Body of pancreas (tissue), 4 donors: ENCODE measurements around the gene HSPG2. TPM values are rescaled to one million over a fixed set of nuclear protein-coding genes. Genes with fewer than 3 reads are reported as not detected.

Experiments used
- ATAC-seq: fragments of 150-250 bp; one replicate; pipeline ENCODE4 v1.9.1; 2016
- DNase-seq, 4 donors: peaks; one replicate each; pipeline ENCODE4 v3.0.0-alpha.2; 2019
- H3K27ac ChIP-seq, 4 donors: fragments of 200-600 bp; sonication (generic); 1 replicate in 3 of 4; 2 replicates in 1 of 4; pipeline versions ENCODE4 v1.5.1 to v1.6.1; 2016 to 2019; ENCODE audit warnings: mild to moderate bottlenecking in 1 of 4, mixed read lengths in 1 of 4, moderate library complexity in 1 of 4
- H3K27me3 ChIP-seq, 2 donors: fragments of 200-600 bp; sonication (generic); one replicate each; pipeline ENCODE4 v1.6.0; 2016; ENCODE audit warnings: mild to moderate bottlenecking in 1 of 2
- H3K36me3 ChIP-seq, 2 donors: fragments of 200-600 bp; sonication (generic); replicated peaks in 1 of 2; 2 replicates each; pipeline ENCODE4 v1.5.1; 2016; ENCODE audit warnings: low read depth in 2 of 2; ENCODE audit not compliant: insufficient read depth in 1 of 2
- H3K4me1 ChIP-seq: fragments of 200-600 bp; sonication (generic); one replicate; pipeline ENCODE4 v1.6.0; 2016
- H3K4me3 ChIP-seq, 2 donors: fragments of 200-600 bp; sonication (generic); 1 replicate in 1 of 2; 2 replicates in 1 of 2; pipeline ENCODE4 v1.5.1; 2016 to 2019
- H3K9me3 ChIP-seq, 3 donors: fragments of 200-600 bp; sonication (generic); 1 replicate in 2 of 3; 2 replicates in 1 of 3; pipeline ENCODE4 v1.5.1; 2016
- POLR2A ChIP-seq, 3 donors: fragments of 450-650 bp; IDR thresholded peaks; one replicate each; pipeline ENCODE4 v1.6.1; 2016; ENCODE audit warnings: antibody characterized with exemption in 3 of 3, mild to moderate bottlenecking in 2 of 3
- WGBS, 2 donors: methylation state at CpG; one replicate each; pipeline ENCODE4 v1.1.5; 2017; 5-methylcytosine and 5-hydroxymethylcytosine counted together
- intact Hi-C: fragments of 100-400 bp; cut with DNase I; formaldehyde crosslinking; loops from one replicate; pipeline ENCODE4 v1.15.1; 2023
- total RNA-seq, 2 donors: library from RNA; depleted of rRNA; stranded (reverse); fragments of >200 nt; gene quantifications; one replicate each; pipeline ENCODE4 v1.1.0, GENCODE V29; 2016
- TF ChIP-seq, protein P1 (sequence below), 7 experiments: fragments of 450-650 bp in 4 of 7; fragments of 200-600 bp in 3 of 7; sonication (generic) in 3 of 7; IDR thresholded peaks; one replicate each; pipeline ENCODE4 v1.5.1; 2016 to 2019; ENCODE audit warnings: antibody characterized with exemption in 7 of 7

HSPG2 gene
- total RNA-seq, 2 donors from 2014 or later = 87.7 to 179 TPM

DNA sequence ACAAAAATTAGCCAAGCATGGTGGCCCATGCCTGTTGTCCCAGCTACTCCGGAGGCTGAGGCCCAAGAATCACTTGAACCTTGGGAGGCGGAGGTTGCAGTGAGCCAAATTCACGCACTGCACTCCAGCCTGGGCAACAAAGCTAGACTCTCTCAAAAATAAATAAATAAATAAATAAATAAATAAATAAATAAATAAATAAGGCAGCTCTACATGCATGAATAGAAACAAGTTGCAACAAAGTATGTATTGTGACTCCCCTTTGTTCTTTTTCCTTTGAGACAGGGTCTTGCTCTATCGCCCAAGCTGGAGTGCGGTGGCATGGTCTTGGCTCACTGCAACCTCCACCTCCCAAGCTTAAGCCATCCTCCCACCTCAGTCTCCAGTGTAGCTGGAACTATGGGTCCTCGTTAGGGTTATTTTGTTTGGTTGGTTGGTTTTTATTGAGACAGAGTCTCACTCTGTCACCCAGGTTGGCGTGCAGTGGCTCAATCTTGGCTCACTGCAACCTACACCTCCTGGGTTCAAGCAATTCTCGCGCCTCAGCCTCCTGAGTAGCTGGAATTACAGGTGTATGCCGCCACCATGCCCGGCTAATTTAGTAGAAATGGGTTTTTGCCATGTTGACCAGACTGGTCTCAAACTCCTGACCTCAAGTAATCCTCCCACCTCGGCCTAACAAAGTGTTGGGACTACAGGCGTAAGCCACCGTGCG lies 162.1 kb downstream of the HSPG2 start:
- H3K27ac ChIP-seq = peak overlapping the region in 1 of 4 donors; percentile 6
- H3K4me3 ChIP-seq = no peak overlapping the region
- 93 to 94% methylated on average over 7 to 15 of the region's 15 CpGs for WGBS, 2 donors
- TF ChIP-seq, protein P1, sequence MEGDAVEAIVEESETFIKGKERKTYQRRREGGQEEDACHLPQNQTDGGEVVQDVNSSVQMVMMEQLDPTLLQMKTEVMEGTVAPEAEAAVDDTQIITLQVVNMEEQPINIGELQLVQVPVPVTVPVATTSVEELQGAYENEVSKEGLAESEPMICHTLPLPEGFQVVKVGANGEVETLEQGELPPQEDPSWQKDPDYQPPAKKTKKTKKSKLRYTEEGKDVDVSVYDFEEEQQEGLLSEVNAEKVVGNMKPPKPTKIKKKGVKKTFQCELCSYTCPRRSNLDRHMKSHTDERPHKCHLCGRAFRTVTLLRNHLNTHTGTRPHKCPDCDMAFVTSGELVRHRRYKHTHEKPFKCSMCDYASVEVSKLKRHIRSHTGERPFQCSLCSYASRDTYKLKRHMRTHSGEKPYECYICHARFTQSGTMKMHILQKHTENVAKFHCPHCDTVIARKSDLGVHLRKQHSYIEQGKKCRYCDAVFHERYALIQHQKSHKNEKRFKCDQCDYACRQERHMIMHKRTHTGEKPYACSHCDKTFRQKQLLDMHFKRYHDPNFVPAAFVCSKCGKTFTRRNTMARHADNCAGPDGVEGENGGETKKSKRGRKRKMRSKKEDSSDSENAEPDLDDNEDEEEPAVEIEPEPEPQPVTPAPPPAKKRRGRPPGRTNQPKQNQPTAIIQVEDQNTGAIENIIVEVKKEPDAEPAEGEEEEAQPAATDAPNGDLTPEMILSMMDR (IDR thresholded peaks at IDR 0.05) = no peak
- no peak for TF ChIP-seq POLR2A (IDR thresholded peaks at IDR 0.05)
- H3K36me3 ChIP-seq = no peaks in the 10 kb centered on the region
- no peaks in the 10 kb centered on the region for H3K9me3 ChIP-seq
- DNase-seq (no peak), ATAC-seq (no peak)
- H3K27me3 ChIP-seq = no peaks in the 10 kb centered on the region
- peaks cover 5% of the 10 kb centered on the region for H3K4me1 ChIP-seq
- intact Hi-C loops = no loop called here

DNA sequence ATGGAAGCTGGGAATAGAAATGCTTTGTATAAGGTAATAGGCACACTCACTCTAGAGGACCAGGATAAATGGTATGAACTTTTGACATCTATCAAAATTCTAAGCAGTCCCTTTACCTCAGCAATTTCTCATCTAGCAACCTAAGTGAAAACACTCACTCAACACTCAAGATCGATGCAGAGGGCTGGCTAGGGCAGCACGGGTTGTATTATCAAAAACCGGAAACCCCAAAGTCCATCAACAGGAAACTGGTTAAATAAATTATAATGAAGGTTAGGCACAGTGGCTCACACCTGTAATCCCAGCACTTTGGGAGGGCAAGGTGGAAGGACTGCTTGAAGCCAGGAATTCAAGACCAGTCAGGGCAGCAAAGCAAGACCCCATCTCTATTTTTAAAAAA lies 163.5 kb downstream of the HSPG2 start:
- H3K4me3 ChIP-seq = no peak overlapping the region
- whole genome bisulfite sequencing, 2 donors = 36% methylated on average over 3 of the region's 3 CpGs
- no peak for TF ChIP-seq POLR2A (IDR thresholded peaks at IDR 0.05)
- TF ChIP-seq, protein P1 (IDR thresholded peaks at IDR 0.05) = no peak
- peak overlapping the region in 1 of 4 donors; percentile 32 for H3K27ac ChIP-seq
- H3K27me3 ChIP-seq = no peaks in the 10 kb centered on the region
- no peaks in the 10 kb centered on the region for H3K36me3 ChIP-seq
- intact Hi-C loops = no loop called here
- peaks cover 7% of the 10 kb centered on the region for H3K4me1 ChIP-seq
- ATAC-seq = no peak
- no peaks in the 10 kb centered on the region for H3K9me3 ChIP-seq
- no peak for DNase-seq

Other genes starting within 250 kb of the HSPG2 start
- 10 to 100 TPM; 25.4 to 72.9 TPM for gene USP48, start 154.2 kb downstream of the HSPG2 start, total RNA-seq
- 1 to 10 TPM in 1 of 2 donors, not detected in 1; 2.3 TPM for gene LDLRAD2, start 125.0 kb downstream of the HSPG2 start, total RNA-seq
- gene CELA3B, start 39.7 kb upstream of the HSPG2 start, total RNA-seq = over 10,000 TPM; 12,815 to 27,120 TPM
- gene CELA3A, start 64.3 kb upstream of the HSPG2 start, total RNA-seq = over 10,000 TPM; 37,316 to 51,622 TPM
- 10 to 100 TPM; 39.9 to 72.1 TPM for gene CDC42, start 115.4 kb upstream of the HSPG2 start, total RNA-seq
- gene WNT4, start 205.8 kb upstream of the HSPG2 start, total RNA-seq = 1 to 10 TPM in 1 of 2 donors, under 1 TPM in 1; 0.52 to 1.3 TPM